GM12891 (cell line): ENCODE data around the gene MAMDC2.

ENCODE experiments used
- POLR2A ChIP-seq: IDR thresholded peaks from 2 replicates; pipeline ENCODE4 v1.6.1; 2011; ENCODE audit warnings: low read depth, low read length, control low read depth
- POLR2AphosphoS5 ChIP-seq: IDR thresholded peaks from 2 replicates; pipeline ENCODE4 v1.6.1; 2011; ENCODE audit warnings: low read depth, low read length, control low read depth
- TAF1 ChIP-seq: IDR thresholded peaks from 2 replicates; pipeline ENCODE4 v1.6.1; 2011; ENCODE audit warnings: low read depth, low read length, control low read depth

DNA sequence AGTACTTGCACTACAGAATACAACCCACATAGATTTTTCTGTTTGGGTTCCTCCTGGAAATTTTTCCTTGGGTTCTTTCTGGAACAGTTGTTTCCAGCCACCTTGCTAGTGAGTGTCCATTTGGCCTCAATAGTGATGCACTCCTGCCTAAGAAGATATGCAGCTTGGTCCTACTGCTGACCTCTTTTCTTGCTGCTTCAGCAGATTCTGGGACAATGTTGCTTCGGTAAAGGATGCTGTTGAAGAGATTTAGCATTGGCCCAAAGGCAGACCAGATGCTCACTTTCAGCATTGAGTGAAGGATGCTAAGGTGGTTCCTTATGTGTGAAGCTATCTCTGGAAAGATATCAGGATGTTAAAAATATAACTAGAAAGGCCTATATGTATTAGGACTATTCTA lies 128.9 kb downstream of the MAMDC2 start:
- no peak for TF ChIP-seq POLR2AphosphoS5
- no peak for TF ChIP-seq POLR2A
- TF ChIP-seq TAF1, result no peak
